K562 (cell line): Measurements from ENCODE around the gene ABT1. TPM values are rescaled to one million over a fixed set of nuclear protein-coding genes. Genes with fewer than 3 reads are reported as not detected.

Experiments used
- ATF7 ChIP-seq: fragments of 450-650 bp; IDR thresholded peaks from 2 replicates; pipeline ENCODE4 v1.7.1; 2014; ENCODE audit warnings: mild to moderate bottlenecking, moderate library complexity
- CBFB ChIP-seq: sonication (generic); formaldehyde crosslinking; IDR thresholded peaks from 2 replicates; pipeline ENCODE4 v1.4.0; 2020; ENCODE audit warnings: mild to moderate bottlenecking, missing genetic modification reagents
- PML ChIP-seq: IDR thresholded peaks from 2 replicates; pipeline ENCODE4 v1.6.1; 2012; ENCODE audit warnings: low read length, inconsistent platforms
- RBM14 ChIP-seq: fragments of 200-400 bp; formaldehyde crosslinking; IDR thresholded peaks from 2 replicates; pipeline ENCODE4 v1.6.1; 2018; ENCODE audit warnings: low read depth, mild to moderate bottlenecking, low read length, moderate library complexity, borderline replicate concordance; ENCODE audit not compliant: insufficient read depth
- RUNX1 ChIP-seq: sonication (generic); IDR thresholded peaks from 2 replicates; pipeline ENCODE4 v1.6.1; 2016; ENCODE audit warnings: antibody characterized with exemption, low read depth
- SNRNP70 ChIP-seq: fragments of 200-400 bp; formaldehyde crosslinking; optimal IDR thresholded peaks from 2 replicates; pipeline ENCODE3; 2017; ENCODE audit warnings: low read depth, low read length
- TCF3 ChIP-seq: sonication (generic); formaldehyde crosslinking; IDR thresholded peaks from 2 replicates; pipeline ENCODE4 v1.4.0; 2020; ENCODE audit warnings: mild to moderate bottlenecking, missing genetic modification reagents
- TRIM24 ChIP-seq, 2 experiments: fragments of 450-650 bp; IDR thresholded peaks; 2 replicates each; pipeline ENCODE4 v1.6.1; 2016
- ZNF184 ChIP-seq: sonication (generic); formaldehyde crosslinking; IDR thresholded peaks from 2 replicates; pipeline ENCODE4 v1.5.0; 2020; ENCODE audit warnings: missing genetic modification reagents
- ZSCAN32 ChIP-seq: fragments of 450-650 bp; formaldehyde crosslinking; IDR thresholded peaks from 2 replicates; pipeline ENCODE4 v1.4.0; 2020; ENCODE audit warnings: mild to moderate bottlenecking, moderate library complexity
- polyA plus RNA-seq, 8 experiments: library from polyadenylated mRNA; depleted of rRNA in 4 of 8; stranded (reverse) in 5 of 8; unstranded in 3 of 8; fragments of >200 nt; fragmentation: Nextera tagmentation in 2 of 8; fragmentation: Illumina TruSeq in 1 of 8; extraction: Ambion mirVana in 2 of 8; extraction: Trizol in 1 of 8; gene quantifications; 2 replicates each; pipeline versions ENCODE4 v1.2.1 to v1.2.3, GENCODE V29; 2011 to 2014; ENCODE audit warnings: inconsistent platforms in 1 of 8, missing spikeins in 1 of 8
- total RNA-seq, 7 experiments: library from RNA; depleted of rRNA in 6 of 7; stranded (reverse); fragments of >200 nt in 6 of 7; fragmentation: Illumina TruSeq in 2 of 7; extraction: Trizol in 2 of 7; gene quantifications; 2 replicates each; pipeline versions ENCODE4 v1.2.1 to v1.2.3, GENCODE V29; 2011 to 2021; ENCODE audit warnings: low replicate concordance in 1 of 7
- TF ChIP-seq, protein P1 (sequence below), 2 experiments: fragments of 450-650 bp in 1 of 2; sonication (generic) in 1 of 2; formaldehyde crosslinking in 1 of 2; IDR thresholded peaks; 2 replicates each; pipeline versions ENCODE4 v1.7.1 to v1.9.0; 2016 to 2022; ENCODE audit warnings: inconsistent platforms in 1 of 2, mild to moderate bottlenecking in 1 of 2, missing genetic modification reagents in 1 of 2
- TF ChIP-seq, protein P2 (sequence below), 2 experiments: fragments of 450-650 bp; IDR thresholded peaks; 2 replicates each; pipeline ENCODE4 v1.6.1; 2016; ENCODE audit warnings: mild to moderate bottlenecking in 2 of 2, borderline replicate concordance in 1 of 2, low read depth in 1 of 2, moderate library complexity in 1 of 2

The ABT1 gene
- total and polyA plus RNA-seq, 9 of the 15 experiments (the other 6 are each of a cell fraction or from before 2014, with no cell fraction given), result 8.8 to 52.7 (median 40.7) TPM

DNA sequence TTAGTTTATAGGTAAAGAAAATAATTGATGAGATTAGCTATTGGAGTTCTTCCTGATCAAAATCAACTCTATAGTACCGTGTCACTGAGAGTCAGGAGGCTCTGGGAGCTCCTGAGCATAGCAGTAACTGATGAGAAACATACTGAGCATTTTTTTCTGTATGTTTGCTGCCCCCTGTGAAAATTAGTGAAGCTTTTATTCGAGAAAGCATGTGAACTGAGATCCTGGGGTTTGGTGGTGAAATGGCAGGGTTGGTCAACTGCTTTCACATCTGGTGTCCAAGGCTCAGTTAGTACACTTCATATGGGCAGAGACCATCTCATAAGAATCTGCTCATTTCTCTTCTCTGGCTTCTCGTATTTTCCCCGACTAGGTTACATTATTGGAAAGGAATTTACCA is 4.1 kb upstream of the ABT1 start (continued):
- TF ChIP-seq, protein P1, sequence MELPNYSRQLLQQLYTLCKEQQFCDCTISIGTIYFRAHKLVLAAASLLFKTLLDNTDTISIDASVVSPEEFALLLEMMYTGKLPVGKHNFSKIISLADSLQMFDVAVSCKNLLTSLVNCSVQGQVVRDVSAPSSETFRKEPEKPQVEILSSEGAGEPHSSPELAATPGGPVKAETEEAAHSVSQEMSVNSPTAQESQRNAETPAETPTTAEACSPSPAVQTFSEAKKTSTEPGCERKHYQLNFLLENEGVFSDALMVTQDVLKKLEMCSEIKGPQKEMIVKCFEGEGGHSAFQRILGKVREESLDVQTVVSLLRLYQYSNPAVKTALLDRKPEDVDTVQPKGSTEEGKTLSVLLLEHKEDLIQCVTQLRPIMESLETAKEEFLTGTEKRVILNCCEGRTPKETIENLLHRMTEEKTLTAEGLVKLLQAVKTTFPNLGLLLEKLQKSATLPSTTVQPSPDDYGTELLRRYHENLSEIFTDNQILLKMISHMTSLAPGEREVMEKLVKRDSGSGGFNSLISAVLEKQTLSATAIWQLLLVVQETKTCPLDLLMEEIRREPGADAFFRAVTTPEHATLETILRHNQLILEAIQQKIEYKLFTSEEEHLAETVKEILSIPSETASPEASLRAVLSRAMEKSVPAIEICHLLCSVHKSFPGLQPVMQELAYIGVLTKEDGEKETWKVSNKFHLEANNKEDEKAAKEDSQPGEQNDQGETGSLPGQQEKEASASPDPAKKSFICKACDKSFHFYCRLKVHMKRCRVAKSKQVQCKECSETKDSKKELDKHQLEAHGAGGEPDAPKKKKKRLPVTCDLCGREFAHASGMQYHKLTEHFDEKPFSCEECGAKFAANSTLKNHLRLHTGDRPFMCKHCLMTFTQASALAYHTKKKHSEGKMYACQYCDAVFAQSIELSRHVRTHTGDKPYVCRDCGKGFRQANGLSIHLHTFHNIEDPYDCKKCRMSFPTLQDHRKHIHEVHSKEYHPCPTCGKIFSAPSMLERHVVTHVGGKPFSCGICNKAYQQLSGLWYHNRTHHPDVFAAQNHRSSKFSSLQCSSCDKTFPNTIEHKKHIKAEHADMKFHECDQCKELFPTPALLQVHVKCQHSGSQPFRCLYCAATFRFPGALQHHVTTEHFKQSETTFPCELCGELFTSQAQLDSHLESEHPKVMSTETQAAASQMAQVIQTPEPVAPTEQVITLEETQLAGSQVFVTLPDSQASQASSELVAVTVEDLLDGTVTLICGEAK (IDR thresholded peaks at IDR 0.05), result no peak
- TF ChIP-seq, protein P1 (CRISPR knock-in tag; IDR thresholded peaks at IDR 0.05), result no peak
- TF ChIP-seq ZNF184 (CRISPR knock-in tag), result no peak
- no peak for TF ChIP-seq PML
- TF ChIP-seq ATF7, result no peak
- no peak for TF ChIP-seq CBFB (CRISPR knock-in tag)
- TF ChIP-seq TRIM24 (IDR thresholded peaks at IDR 0.05), result no peak
- TF ChIP-seq, protein P2, sequence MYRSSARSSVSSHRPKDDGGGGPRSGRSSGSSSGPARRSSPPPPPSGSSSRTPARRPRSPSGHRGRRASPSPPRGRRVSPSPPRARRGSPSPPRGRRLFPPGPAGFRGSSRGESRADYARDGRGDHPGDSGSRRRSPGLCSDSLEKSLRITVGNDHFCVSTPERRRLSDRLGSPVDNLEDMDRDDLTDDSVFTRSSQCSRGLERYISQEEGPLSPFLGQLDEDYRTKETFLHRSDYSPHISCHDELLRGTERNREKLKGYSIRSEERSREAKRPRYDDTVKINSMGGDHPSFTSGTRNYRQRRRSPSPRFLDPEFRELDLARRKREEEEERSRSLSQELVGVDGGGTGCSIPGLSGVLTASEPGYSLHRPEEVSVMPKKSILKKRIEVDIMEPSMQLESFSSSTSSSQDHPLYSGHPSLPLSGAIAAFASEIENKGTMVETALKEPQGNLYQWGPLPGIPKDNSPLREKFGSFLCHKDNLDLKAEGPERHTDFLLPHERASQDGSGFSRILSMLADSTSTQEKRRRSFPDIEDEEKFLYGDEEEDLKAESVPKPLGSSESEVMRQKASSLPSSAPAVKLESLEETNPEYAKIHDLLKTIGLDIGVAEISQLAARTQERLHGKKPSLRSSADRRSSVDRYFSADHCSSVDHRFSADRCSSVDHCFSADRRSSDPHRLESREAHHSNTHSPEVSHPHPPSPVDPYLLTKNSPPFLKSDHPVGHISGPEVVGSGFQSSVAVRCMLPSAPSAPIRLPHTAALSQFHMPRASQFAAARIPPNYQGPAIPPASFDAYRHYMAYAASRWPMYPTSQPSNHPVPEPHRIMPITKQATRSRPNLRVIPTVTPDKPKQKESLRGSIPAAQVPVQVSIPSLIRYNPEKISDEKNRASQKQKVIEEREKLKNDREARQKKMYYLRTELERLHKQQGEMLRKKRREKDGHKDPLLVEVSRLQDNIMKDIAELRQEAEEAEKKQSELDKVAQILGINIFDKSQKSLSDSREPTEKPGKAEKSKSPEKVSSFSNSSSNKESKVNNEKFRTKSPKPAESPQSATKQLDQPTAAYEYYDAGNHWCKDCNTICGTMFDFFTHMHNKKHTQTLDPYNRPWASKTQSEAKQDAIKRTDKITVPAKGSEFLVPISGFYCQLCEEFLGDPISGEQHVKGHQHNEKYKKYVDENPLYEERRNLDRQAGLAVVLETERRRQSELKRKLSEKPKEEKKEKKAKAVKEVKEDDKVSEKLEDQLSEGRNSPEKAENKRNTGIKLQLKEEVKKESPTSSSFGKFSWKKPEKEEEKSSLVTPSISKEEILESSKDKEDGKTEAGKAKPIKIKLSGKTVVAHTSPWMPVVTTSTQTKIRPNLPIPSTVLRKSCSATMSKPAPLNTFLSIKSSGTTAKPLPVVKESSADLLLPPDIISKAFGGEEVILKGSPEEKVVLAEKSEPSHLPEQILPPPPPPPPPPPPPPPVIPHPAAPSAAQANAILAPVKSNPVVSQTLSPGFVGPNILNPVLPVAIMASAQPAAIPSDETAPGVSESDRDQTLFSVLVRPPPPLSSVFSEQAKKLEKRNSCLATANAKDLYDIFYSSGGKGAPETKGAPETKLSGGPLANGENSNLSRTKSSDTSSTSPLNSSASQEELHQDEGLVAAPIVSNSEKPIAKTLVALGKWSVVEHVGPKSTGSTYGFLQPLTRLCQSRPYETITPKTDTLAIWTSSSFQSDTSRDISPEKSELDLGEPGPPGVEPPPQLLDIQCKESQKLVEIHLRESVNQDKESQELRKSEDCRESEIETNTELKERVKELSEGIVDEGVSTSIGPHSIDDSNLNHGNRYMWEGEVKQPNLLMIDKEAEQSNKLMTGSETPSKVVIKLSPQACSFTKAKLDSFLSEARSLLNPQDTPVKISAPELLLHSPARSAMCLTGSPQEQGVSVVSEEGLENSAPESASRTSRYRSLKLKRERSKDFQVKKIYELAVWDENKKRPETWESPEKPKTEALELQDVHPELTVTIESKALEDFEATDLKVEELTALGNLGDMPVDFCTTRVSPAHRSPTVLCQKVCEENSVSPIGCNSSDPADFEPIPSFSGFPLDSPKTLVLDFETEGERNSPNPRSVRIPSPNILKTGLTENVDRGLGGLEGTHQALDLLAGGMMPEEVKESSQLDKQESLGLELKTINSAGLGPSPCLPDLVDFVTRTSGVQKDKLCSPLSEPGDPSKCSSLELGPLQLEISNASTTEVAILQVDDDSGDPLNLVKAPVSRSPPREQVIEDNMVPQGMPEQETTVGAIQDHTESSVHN (IDR thresholded peaks at IDR 0.05; ENCODE audit: borderline replicate concordance in 1 of 2, low read depth in 1 of 2), result no peak
- no peak for TF ChIP-seq SNRNP70
- TF ChIP-seq RUNX1, result no peak
- no peak for TF ChIP-seq TCF3 (CRISPR knock-in tag)
- TF ChIP-seq ZSCAN32 (CRISPR knock-in tag), result no peak
- no peak for TF ChIP-seq RBM14
